Activated CD4-positive, alpha-beta T cell treated with anti-CD3 and anti-CD28 coated beads, Interleukin-10, Interleukin-2, amounts not matched to agents 100 ng/mL and 50 ng/mL, durations not matched to agents 16 hours and 8 hours (primary cell): ENCODE results near the gene GLS.
A peak's percentile ranks its signal among the peaks of the same experiment; 100 is the strongest.
"Not testable (repeated sequence)": the region's sequence is repeated elsewhere in the genome, so short reads cannot be mapped to it uniquely, and the experiment has no call there.

Source experiments
- DNase-seq: peaks from one replicate; pipeline ENCODE4 v3.0.0-alpha.2; 2020

GLS gene

GRCh38 chr2:190880378-190881083 is at the start of gene GLS:
Gene GLS, plus strand, starts transcription at chr2:190880821. Its CDS starts 264 bp downstream, at chr2:190881085.
- DNase-seq: peak; percentile 98

GRCh38 chr2:190831941-190832340 is 48.7 kb upstream of the GLS start:
- DNase-seq: no peak

- no peak for DNase-seq
Observed at GRCh38 chr2:190834890-190835208, 45.8 kb upstream of the GLS start.

GRCh38 chr2:190835303-190835930 is 45.2 kb upstream of the GLS start:
- DNase-seq: no peak

GRCh38 chr2:190836767-190837166 is 43.9 kb upstream of the GLS start:
- no peak for DNase-seq

GRCh38 chr2:190837420-190837819 is 43.2 kb upstream of the GLS start:
- no peak for DNase-seq

GRCh38 chr2:190837952-190838361 is 42.7 kb upstream of the GLS start:
- DNase-seq: no peak

GRCh38 chr2:190838492-190838910 is 42.1 kb upstream of the GLS start:
- peak; percentile 61 for DNase-seq

GRCh38 chr2:190840569-190841172 is 40.0 kb upstream of the GLS start:
- no peak for DNase-seq

GRCh38 chr2:190841707-190842505 is 38.7 kb upstream of the GLS start:
- DNase-seq: peak; percentile 16

GRCh38 chr2:190842606-190843104 is 38.0 kb upstream of the GLS start:
- DNase-seq: no peak

GRCh38 chr2:190843890-190844699 is 36.5 kb upstream of the GLS start:
- DNase-seq: peak; percentile 95

- no peak for DNase-seq
Observed at GRCh38 chr2:190844700-190845401, 35.8 kb upstream of the GLS start.

GRCh38 chr2:190846746-190847145 is 33.9 kb upstream of the GLS start:
- DNase-seq: peak; percentile 9

- no peak for DNase-seq
Observed at GRCh38 chr2:190847504-190848081, 33.0 kb upstream of the GLS start.

GRCh38 chr2:190849774-190850173 is 30.8 kb upstream of the GLS start:
- DNase-seq: no peak

- not testable (repeated sequence) for DNase-seq
Observed at GRCh38 chr2:190853022-190853421, 27.6 kb upstream of the GLS start.

- no peak for DNase-seq
Observed at GRCh38 chr2:190853531-190854383, 26.9 kb upstream of the GLS start.

GRCh38 chr2:190854726-190855125 is 25.9 kb upstream of the GLS start:
- DNase-seq: no peak

- no peak for DNase-seq
Observed at GRCh38 chr2:190855245-190855644, 25.4 kb upstream of the GLS start.
